ENCODE measurements around the gene ZKSCAN3.
A peak's percentile ranks its signal among the peaks of the same experiment; 100 is the strongest.
"Not testable (repeated sequence)": the region's sequence is repeated elsewhere in the genome, so short reads cannot be mapped to it uniquely, and the experiment has no call there.

Gene ZKSCAN3

GRCh38 chr6:28340310-28341095 lies 9.2 kb upstream of the ZKSCAN3 start:
- no peak for DNase-seq (ENCODE audit: low read depth in 3 of 3, low spot score in 1 of 3)

- DNase-seq (ENCODE audit: low read depth in 3 of 3, low spot score in 1 of 3) = no peak
Measured at GRCh38 chr6:28343898-28344677, 5.7 kb upstream of the ZKSCAN3 start.

GRCh38 chr6:28345201-28345600 lies 4.5 kb upstream of the ZKSCAN3 start:
- no peak for DNase-seq (ENCODE audit: low read depth in 3 of 3, low spot score in 1 of 3)

- no peak for DNase-seq (ENCODE audit: low read depth in 3 of 3, low spot score in 1 of 3)
Measured at GRCh38 chr6:28347119-28347518, 2.6 kb upstream of the ZKSCAN3 start.

GRCh38 chr6:28349344-28349891 lies 329 bp upstream of the ZKSCAN3 start:
- DNase-seq (ENCODE audit: low read depth in 3 of 3, low spot score in 1 of 3) = no peak

- DNase-seq (ENCODE audit: low read depth in 3 of 3, low spot score in 1 of 3) = no peak
Measured at GRCh38 chr6:28351087-28351486, 1.3 kb downstream of the ZKSCAN3 start.

- no peak for DNase-seq (ENCODE audit: low read depth in 3 of 3, low spot score in 1 of 3)
Measured at GRCh38 chr6:28351493-28351925, 1.8 kb downstream of the ZKSCAN3 start.

- no peak for DNase-seq (ENCODE audit: low read depth in 3 of 3, low spot score in 1 of 3)
Measured at GRCh38 chr6:28353356-28353755, 3.6 kb downstream of the ZKSCAN3 start.

- DNase-seq (ENCODE audit: low read depth in 3 of 3, low spot score in 1 of 3) = no peak
Measured at GRCh38 chr6:28353981-28354676, 4.4 kb downstream of the ZKSCAN3 start.

GRCh38 chr6:28354688-28355554 lies 5.2 kb downstream of the ZKSCAN3 start:
- no peak for DNase-seq (ENCODE audit: low read depth in 3 of 3, low spot score in 1 of 3)

- peak in 1 of 3 donors; percentile 25 for DNase-seq (ENCODE audit: low read depth in 3 of 3, low spot score in 1 of 3)
Measured at GRCh38 chr6:28355743-28356665, 6.3 kb downstream of the ZKSCAN3 start.

GRCh38 chr6:28356666-28357020 lies 6.9 kb downstream of the ZKSCAN3 start:
- DNase-seq (ENCODE audit: low read depth in 3 of 3, low spot score in 1 of 3) = no peak

- DNase-seq (ENCODE audit: low read depth in 3 of 3, low spot score in 1 of 3) = no peak
Measured at GRCh38 chr6:28357036-28357435, 7.3 kb downstream of the ZKSCAN3 start.

- DNase-seq (ENCODE audit: low read depth in 3 of 3, low spot score in 1 of 3) = not testable (repeated sequence)
Measured at GRCh38 chr6:28359562-28359961, 9.8 kb downstream of the ZKSCAN3 start.

- DNase-seq (ENCODE audit: low read depth in 3 of 3, low spot score in 1 of 3) = no peak
Measured at GRCh38 chr6:28360961-28361360, 11.2 kb downstream of the ZKSCAN3 start.

GRCh38 chr6:28365590-28365989 lies 15.8 kb downstream of the ZKSCAN3 start:
- DNase-seq (ENCODE audit: low read depth in 3 of 3, low spot score in 1 of 3) = not testable (repeated sequence)

GRCh38 chr6:28368522-28368921 lies 18.8 kb downstream of the ZKSCAN3 start:
- no peak for DNase-seq (ENCODE audit: low read depth in 3 of 3, low spot score in 1 of 3)

- DNase-seq (ENCODE audit: low read depth in 3 of 3, low spot score in 1 of 3) = no peak
Measured at GRCh38 chr6:28369463-28369862, 19.7 kb downstream of the ZKSCAN3 start.

GRCh38 chr6:28370440-28370839 lies 20.7 kb downstream of the ZKSCAN3 start:
- DNase-seq (ENCODE audit: low read depth in 3 of 3, low spot score in 1 of 3) = no peak

All from stimulated activated CD4-positive, alpha-beta T cell treated with anti-CD3 and anti-CD28 coated beads, TNF-alpha, amount 100 ng/mL, for 1 hour (primary cell).